H1 (cell line): ENCODE results near the gene CD79A. TPM values are rescaled to one million over a fixed set of nuclear protein-coding genes. Genes with fewer than 3 reads are reported as not detected.

Experiments
- CTCF ChIA-PET: fragments of 300-600 bp; sonication (Branson Sonifier 250); formaldehyde crosslinking; loops from one replicate; lab custom pipeline; 2021; ENCODE audit not compliant: partially characterized antibody; lab: Charles Lee
- POLR2A ChIA-PET: fragments of 300-600 bp; sonication (Branson Sonifier 250); formaldehyde crosslinking; loops from one replicate; lab custom pipeline; 2021; ENCODE audit warnings: inconsistent platforms; ENCODE audit not compliant: partially characterized antibody; lab: Charles Lee
- DNase-seq, 2 experiments: peaks; one replicate each; pipeline versions ENCODE4 v3.0.0 to v3.0.0-alpha.2; 2010 to 2022; ENCODE audit warnings: low spot score in 2 of 2, low read depth in 1 of 2, mixed read lengths in 1 of 2
- FAIRE-seq: peaks from 2 replicates; lab custom pipeline; 2011; peaks lifted over from hg19 to GRCh38; lab: Jason Lieb, UNC
- H2AFZ ChIP-seq: 2 replicates; pipeline ENCODE4 v1.8.1; 2012; ENCODE audit warnings: low read length, inconsistent platforms
- H2AK5ac ChIP-seq: 2 replicates; pipeline ENCODE4 v1.6.1; 2013; ENCODE audit warnings: low read depth, low read length
- H2BK120ac ChIP-seq: replicated peaks from 2 replicates; pipeline ENCODE3; 2013; ENCODE audit warnings: low read depth, low read length, inconsistent platforms
- H2BK12ac ChIP-seq: 2 replicates; pipeline ENCODE4 v1.6.1; 2013; ENCODE audit warnings: low read depth, low read length
- H2BK15ac ChIP-seq: 2 replicates; pipeline ENCODE4 v1.6.1; 2013; ENCODE audit warnings: low read length
- H2BK20ac ChIP-seq: 2 replicates; pipeline ENCODE4 v1.6.1; 2013; ENCODE audit warnings: low read length
- H2BK5ac ChIP-seq: 2 replicates; pipeline ENCODE4 v1.6.1; 2013; ENCODE audit warnings: low read depth, low read length
- H3K14ac ChIP-seq: 2 replicates; pipeline ENCODE4 v1.6.1; 2013; ENCODE audit warnings: inconsistent platforms; ENCODE audit not compliant: insufficient read length
- H3K18ac ChIP-seq: 2 replicates; pipeline ENCODE4 v1.6.1; 2013; ENCODE audit warnings: low read length; ENCODE audit errors: extremely low read depth
- H3K23ac ChIP-seq: 2 replicates; pipeline ENCODE4 v1.6.1; 2013; ENCODE audit warnings: inconsistent platforms; ENCODE audit not compliant: insufficient read length
- H3K23me2 ChIP-seq: 2 replicates; pipeline ENCODE4 v1.6.1; 2013; ENCODE audit warnings: low read depth, low read length
- H3K27ac ChIP-seq: 2 replicates; pipeline ENCODE4 v1.6.1; 2011; ENCODE audit warnings: low read depth, low read length, inconsistent platforms
- H3K27me3 ChIP-seq, 4 experiments: replicated peaks in 1 of 4; 1 replicate in 1 of 4; 2 replicates in 3 of 4; pipeline versions ENCODE4 v1.6.1 to v1.8.1; 2011 to 2013; ENCODE audit warnings: low read length in 3 of 4, mild to moderate bottlenecking in 3 of 4, inconsistent platforms in 2 of 4, mixed read lengths in 2 of 4, moderate library complexity in 1 of 4; ENCODE audit not compliant: control insufficient read depth in 3 of 4, insufficient read depth in 3 of 4; ENCODE audit errors: extremely low read depth in 1 of 4
- H3K36me3 ChIP-seq, 4 experiments: 2 replicates each; pipeline versions ENCODE4 v1.6.1 to v1.8.1; 2011 to 2013; ENCODE audit warnings: mild to moderate bottlenecking in 4 of 4, low read length in 3 of 4, moderate library complexity in 2 of 4, control low read depth in 1 of 4, inconsistent platforms in 1 of 4; ENCODE audit not compliant: insufficient read depth in 4 of 4, control insufficient read depth in 2 of 4
- H3K4ac ChIP-seq: replicated peaks from 2 replicates; pipeline ENCODE3; 2013; ENCODE audit warnings: low read length, low read depth, mixed read lengths, inconsistent platforms; ENCODE audit not compliant: insufficient read length
- H3K4me1 ChIP-seq, 4 experiments: replicated peaks in 1 of 4; 1 replicate in 1 of 4; 2 replicates in 3 of 4; pipeline versions ENCODE4 v1.6.1 to v1.8.1; 2011 to 2013; ENCODE audit warnings: low read length in 3 of 4, inconsistent platforms in 2 of 4, mixed read lengths in 1 of 4; ENCODE audit not compliant: insufficient read depth in 4 of 4, control insufficient read depth in 3 of 4
- H3K4me2 ChIP-seq, 2 experiments: 2 replicates each; pipeline versions ENCODE4 v1.6.1 to v1.8.1; 2011 to 2013; ENCODE audit warnings: low read depth in 2 of 2, low read length in 2 of 2, control low read depth in 1 of 2, inconsistent platforms in 1 of 2, mild to moderate bottlenecking in 1 of 2; ENCODE audit not compliant: insufficient read depth in 1 of 2
- H3K4me3 ChIP-seq, 4 experiments: fragments of 200-600, 300-600 bp in 1 of 4; sonication (generic), shearing (Covaris generic), sonication (Bioruptor Twin) in 1 of 4; 2 replicates each; pipeline versions ENCODE4 v1.5.1 to v1.8.1; 2011 to 2016; ENCODE audit warnings: low read length in 4 of 4, low read depth in 3 of 4, control low read depth in 2 of 4, inconsistent platforms in 2 of 4, mild to moderate bottlenecking in 2 of 4, mixed read lengths in 1 of 4, moderate library complexity in 1 of 4; ENCODE audit not compliant: insufficient read depth in 2 of 4; ENCODE audit errors: extremely low read depth in 1 of 4
- H3K56ac ChIP-seq: replicated peaks from 2 replicates; pipeline ENCODE3; 2013; ENCODE audit warnings: low read depth, mild to moderate bottlenecking, mixed read lengths, low read length, inconsistent platforms; ENCODE audit not compliant: insufficient read length
- H3K79me1 ChIP-seq: 2 replicates; pipeline ENCODE4 v1.6.1; 2013; ENCODE audit warnings: low read depth, low read length, control low read depth
- H3K79me2 ChIP-seq, 2 experiments: 2 replicates each; pipeline versions ENCODE4 v1.6.1 to v1.8.1; 2012 to 2013; ENCODE audit warnings: low read length in 2 of 2, mild to moderate bottlenecking in 2 of 2, inconsistent platforms in 1 of 2; ENCODE audit not compliant: insufficient read depth in 2 of 2, control insufficient read depth in 1 of 2
- H3K9ac ChIP-seq, 4 experiments: replicated peaks in 1 of 4; 1 replicate in 1 of 4; 2 replicates in 3 of 4; pipeline versions ENCODE4 v1.6.1 to v1.8.1; 2011 to 2013; ENCODE audit warnings: low read depth in 3 of 4, low read length in 3 of 4, control low read depth in 2 of 4, mild to moderate bottlenecking in 2 of 4, moderate library complexity in 2 of 4, inconsistent platforms in 1 of 4; ENCODE audit errors: extremely low read depth in 1 of 4
- H3K9me3 ChIP-seq, 2 experiments: 2 replicates each; pipeline versions ENCODE4 v1.6.1 to v1.8.1; 2012 to 2013; ENCODE audit warnings: mild to moderate bottlenecking in 2 of 2, moderate library complexity in 2 of 2, control low read depth in 1 of 2, inconsistent platforms in 1 of 2, low read depth in 1 of 2, low read length in 1 of 2, mixed read lengths in 1 of 2; ENCODE audit not compliant: insufficient read depth in 2 of 2
- H4K20me1 ChIP-seq, 2 experiments: replicated peaks in 1 of 2; 2 replicates each; pipeline versions ENCODE3 to v1.8.1; 2011 to 2013; ENCODE audit warnings: inconsistent platforms in 2 of 2, low read length in 2 of 2, mild to moderate bottlenecking in 1 of 2; ENCODE audit not compliant: insufficient read depth in 2 of 2, control insufficient read depth in 1 of 2
- H4K5ac ChIP-seq: 2 replicates; pipeline ENCODE4 v1.6.1; 2013; ENCODE audit warnings: low read length, low read depth, mixed read lengths, inconsistent platforms; ENCODE audit not compliant: insufficient read length
- H4K8ac ChIP-seq: 2 replicates; pipeline ENCODE4 v1.8.0; 2013; ENCODE audit warnings: mild to moderate bottlenecking, moderate library complexity, low read length, inconsistent platforms; ENCODE audit not compliant: insufficient read depth; ENCODE audit errors: extremely low read depth
- H4K91ac ChIP-seq: replicated peaks from 2 replicates; pipeline ENCODE3; 2013; ENCODE audit warnings: low read length, mixed read lengths, inconsistent platforms; ENCODE audit not compliant: insufficient read length
- BCL11A ChIP-seq, 2 experiments: IDR thresholded peaks; one replicate each; pipeline ENCODE4 v1.6.1; 2011; ENCODE audit warnings: low read depth in 2 of 2, low read length in 2 of 2, mild to moderate bottlenecking in 2 of 2
- HDAC6 ChIP-seq: IDR thresholded peaks from one replicate; pipeline ENCODE4 v1.7.1; 2012; ENCODE audit warnings: low read depth, mild to moderate bottlenecking, inconsistent platforms, low read length, moderate library complexity
- PHF8 ChIP-seq: fragments of 200-600 bp; sonication (generic); conservative IDR thresholded peaks from 2 replicates; pipeline ENCODE4 v1.7.1; 2012; ENCODE audit warnings: low read depth, mild to moderate bottlenecking, inconsistent platforms, low read length, moderate library complexity
- POLR2A ChIP-seq, 2 experiments: IDR thresholded peaks; 1 replicate in 1 of 2; 2 replicates in 1 of 2; pipeline ENCODE4 v1.6.1; 2011; ENCODE audit warnings: low read depth in 2 of 2, low read length in 2 of 2, mild to moderate bottlenecking in 2 of 2; ENCODE audit errors: control extremely low read depth in 1 of 2
- SIN3A ChIP-seq, 2 experiments: IDR thresholded peaks in 1 of 2; conservative IDR thresholded peaks in 1 of 2; 2 replicates each; pipeline ENCODE4 v1.6.1; 2011 to 2012; ENCODE audit warnings: low read length in 2 of 2, improper control_type of control experiment in 1 of 2, low read depth in 1 of 2, mild to moderate bottlenecking in 1 of 2
- SP1 ChIP-seq: IDR thresholded peaks from 2 replicates; pipeline ENCODE4 v1.6.1; 2011; ENCODE audit warnings: low read depth, low read length
- SP4 ChIP-seq: IDR thresholded peaks from 2 replicates; pipeline ENCODE4 v1.6.1; 2012; ENCODE audit warnings: low read length, inconsistent platforms
- SRF ChIP-seq: IDR thresholded peaks from 2 replicates; pipeline ENCODE4 v1.6.1; 2011; ENCODE audit warnings: mild to moderate bottlenecking, low read depth, low read length, moderate library complexity
- WGBS, 2 experiments: shearing (Covaris generic) in 1 of 2; methylation state at CpG; one replicate each; pipeline versions ENCODE4 v1.1.6 to v1.1.7; 2013 to 2015; ENCODE audit warnings: low lambda C conversion rate in 2 of 2, mixed read lengths in 2 of 2, inconsistent platforms in 1 of 2, low coverage in 1 of 2, missing lambda C conversion rate in 1 of 2; ENCODE audit not compliant: insufficient replicate concordance in 2 of 2, insufficient coverage in 1 of 2, insufficient read length in 1 of 2; ENCODE audit errors: extremely low coverage in 1 of 2, missing lambda C conversion rate in 1 of 2; 5-methylcytosine and 5-hydroxymethylcytosine counted together
- polyA plus RNA-seq, 7 experiments: library from polyadenylated mRNA; depleted of rRNA in 3 of 7; stranded (reverse) in 5 of 7; unstranded in 2 of 7; fragments of >200 nt in 5 of 7; fragments of 200-250 nt in 2 of 7; gene quantifications; 1 replicate in 5 of 7; 2 replicates in 1 of 7; 4 replicates in 1 of 7; pipeline versions ENCODE4 v1.2.1 to v1.2.3, GENCODE V29; 2011 to 2013; ENCODE audit warnings: missing spikeins in 2 of 7, mixed read lengths in 2 of 7
- total RNA-seq: library from RNA; stranded (reverse); fragmentation: NEBNext Ultra II Directional; extraction: Animal tissue kit (Norgen Biotek cat#: 25700); gene quantifications from 2 replicates; pipeline ENCODE4 v1.2.1, GENCODE V29; 2021

CD79A gene
- total and polyA plus RNA-seq, 2 of the 8 experiments (the other 6 are each of a cell fraction or from before 2014, with no cell fraction given) = 0.54 to 0.77 TPM

DNA sequence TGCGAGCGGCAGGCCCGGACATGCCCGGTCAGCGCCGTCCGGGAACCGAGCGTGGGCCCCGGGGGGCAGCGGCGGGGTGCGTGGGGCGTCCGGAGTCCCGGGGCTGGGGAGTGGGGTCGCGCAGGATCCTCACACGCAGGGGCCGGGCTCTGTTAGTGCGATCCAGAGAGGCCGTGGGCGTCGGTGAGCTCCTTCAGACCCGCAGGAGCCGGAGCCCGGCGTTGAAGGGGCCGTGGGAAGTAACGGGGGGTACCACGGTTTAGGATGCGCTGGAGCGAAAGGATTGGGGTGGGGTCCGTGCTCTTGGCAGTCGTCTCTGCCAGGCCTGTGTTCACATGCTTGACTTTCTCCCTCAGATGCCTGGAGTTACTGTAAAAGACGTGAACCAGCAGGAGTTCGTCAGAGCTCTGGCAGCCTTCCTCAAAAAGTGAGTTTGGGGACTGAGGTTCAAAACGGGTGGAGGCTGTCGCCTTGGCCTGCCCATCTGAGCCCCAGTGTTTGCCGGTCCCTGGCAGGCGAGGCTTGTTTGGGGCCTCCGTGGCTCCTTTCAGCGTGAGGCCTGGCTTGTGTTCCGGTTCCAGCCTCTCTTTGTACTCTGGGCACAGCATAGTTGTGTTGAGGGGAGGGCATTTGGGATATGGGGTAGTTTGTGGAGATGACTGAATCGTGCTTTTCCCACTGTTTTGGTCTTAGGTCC, 16.5 kb upstream of the CD79A start:
- POLR2A ChIA-PET = interaction anchor here (0.5 to 7.9 kb wide), 47 partner anchors 10 to 1614 kb away, joined by 3 to 200 read pairs (median 4); partner anchors contain the start of genes ARHGEF1, B3GNT8, CD79A and DMAC2

More for the DNA sequence above, 16.5 kb upstream of the CD79A start:
- Histone ChIP-seq H3K36me3 (peaks cover 44 to 51% (median 48%) of the 10 kb centered on the region in 4 experiments), H4K91ac (peak overlapping the region; percentile 96), H3K9ac (peak overlapping the region; percentile 98 to 100 (median 99)), H2BK20ac (no peak overlapping the region), H4K8ac (peak overlapping the region; percentile 94), H3K23ac (no peak overlapping the region), H3K9me3 (no peaks in the 10 kb centered on the region), H3K79me2 (peaks cover 22 to 55% of the 10 kb centered on the region in 2 experiments), H4K20me1 (peaks cover 20 to 24% of the 10 kb centered on the region in 2 experiments), H2BK5ac (peak overlapping the region; percentile 98), H3K27me3 (no peaks in the 10 kb centered on the region), H4K5ac (peak overlapping the region; percentile 75), H2AFZ (no peak overlapping the region), H3K4me3 (peak overlapping the region; percentile 81 to 99 (median 96)), H2AK5ac (peak overlapping the region; percentile 78), H3K23me2 (peaks cover 6% of the 10 kb centered on the region), H3K79me1 (peaks cover 18% of the 10 kb centered on the region), H3K4me2 (peak overlapping the region; percentile 92 to 97), H2BK12ac (no peak overlapping the region), H3K14ac (no peak overlapping the region), H2BK15ac (peak overlapping the region; percentile 36; the same call in 1 of the 2 replicates), H3K4me1 (peaks cover 3 to 26% (median 14%) of the 10 kb centered on the region in 4 experiments), H3K4ac (peak overlapping the region; percentile 100), H3K27ac (peak overlapping the region; percentile 95), H3K18ac (peak overlapping the region; percentile 92), H2BK120ac (peak overlapping the region; percentile 38), H3K56ac (peak overlapping the region; percentile 93)
- WGBS, 2 experiments = 4% methylated on average over 26 of the region's 45 CpGs; no CpG with 5 or more reads in 1 of the 2 experiments
- DNase-seq (no peak), FAIRE-seq (no peak)
- CTCF ChIA-PET = interaction anchor here (0.5 to 2.7 kb wide), 7 partner anchors 10 to 108 kb away, joined by 3 to 12 read pairs (median 6); partner anchors contain the start of gene RABAC1
- 0 out of 2 replicates have a peak, but pooled peaks have one; percentile 66 for TF ChIP-seq SP1
- TF ChIP-seq HDAC6 = no peak
- peak in 1 of 2 experiments; percentile 84; a peak in 2 of 3 replicates for TF ChIP-seq POLR2A (IDR thresholded peaks at IDR 0.05; ENCODE audit: control extremely low read depth in 1 of 2, low read depth in 2 of 2, low read length in 2 of 2)
- peak in 1 of 2 experiments; percentile 69; a peak in 1 of 4 replicates for TF ChIP-seq SIN3A (conservative IDR thresholded peaks at IDR 0.05 in 1 of 2, IDR thresholded peaks at IDR 0.05 in 1 of 2; ENCODE audit: low read depth in 1 of 2, low read length in 2 of 2)
- TF ChIP-seq SRF = no peak
- TF ChIP-seq BCL11A (IDR thresholded peaks at IDR 0.05; ENCODE audit: low read depth in 2 of 2, low read length in 2 of 2) = no peak
- TF ChIP-seq SP4 = no peak
- 0 out of 2 replicates have a peak, but pooled peaks have one; percentile 0 for TF ChIP-seq PHF8
